HEK293 (cell line): ENCODE results near the gene FHAD1.

ENCODE experiments used
- CTCF ChIA-PET: fragments of 350-600 bp; formaldehyde crosslinking; extraction: SDS; loops from one replicate; lab custom pipeline; 2021; ENCODE audit warnings: antibody characterized with exemption; lab: Yijun Ruan, JAX
- POLR2A ChIA-PET: fragments of 300-600 bp; formaldehyde crosslinking; extraction: SDS; loops from one replicate; lab custom pipeline; 2020; ENCODE audit warnings: antibody characterized with exemption, inconsistent platforms; lab: Yijun Ruan, JAX
- H3K27ac ChIP-seq: fragments of 200-500 bp; sonication (Bioruptor generic); 2 replicates; pipeline ENCODE4 v1.5.1; 2014; ENCODE audit warnings: low read depth, low read length, control low read depth, inconsistent platforms; ENCODE audit errors: extremely low read depth
- H3K36me3 ChIP-seq, 2 experiments: fragments of 200-500 bp in 1 of 2; sonication (Bioruptor generic) in 1 of 2; 1 replicate in 1 of 2; 2 replicates in 1 of 2; pipeline ENCODE4 v1.5.1; 2014 to 2017; ENCODE audit warnings: inconsistent platforms in 2 of 2, low read length in 2 of 2; ENCODE audit not compliant: control insufficient read depth in 2 of 2, insufficient read depth in 1 of 2
- H3K4me1 ChIP-seq: fragments of 200-500 bp; sonication (Bioruptor generic); 2 replicates; pipeline ENCODE4 v1.5.1; 2014; ENCODE audit warnings: mild to moderate bottlenecking, low read length, inconsistent platforms; ENCODE audit not compliant: control insufficient read depth, insufficient read depth
- H3K4me3 ChIP-seq: 2 replicates; pipeline ENCODE4 v1.5.1; 2011; ENCODE audit warnings: low read depth, mild to moderate bottlenecking, control low read depth, low read length, moderate library complexity
- H3K9me3 ChIP-seq: fragments of 200-500 bp; sonication (Bioruptor generic); 2 replicates; pipeline ENCODE4 v1.5.1; 2014; ENCODE audit warnings: low read depth, low read length, inconsistent platforms; ENCODE audit not compliant: control insufficient read depth, insufficient read depth
- FEZF1 ChIP-seq: fragments of 450-650 bp; formaldehyde crosslinking; IDR thresholded peaks from 2 replicates; pipeline ENCODE4 v1.5.1; 2016; ENCODE audit warnings: missing biosample characterization, missing genetic modification characterization
- HIC1 ChIP-seq: fragments of 450-650 bp; formaldehyde crosslinking; IDR thresholded peaks from 2 replicates; pipeline ENCODE4 v1.5.1; 2016; ENCODE audit warnings: missing biosample characterization, missing genetic modification characterization
- KLF9 ChIP-seq: fragments of 450-650 bp; formaldehyde crosslinking; IDR thresholded peaks from 2 replicates; pipeline ENCODE4 v1.5.1; 2016; ENCODE audit warnings: missing biosample characterization, missing genetic modification characterization, low read depth
- MYNN ChIP-seq: fragments of 450-650 bp; formaldehyde crosslinking; IDR thresholded peaks from 2 replicates; pipeline ENCODE4 v1.5.1; 2016; ENCODE audit warnings: missing biosample characterization, missing genetic modification characterization, borderline replicate concordance
- OSR2 ChIP-seq: fragments of 450-650 bp; formaldehyde crosslinking; IDR thresholded peaks from 2 replicates; pipeline ENCODE4 v1.5.1; 2016; ENCODE audit warnings: missing biosample characterization, missing genetic modification characterization
- PRDM10 ChIP-seq: fragments of 450-650 bp; formaldehyde crosslinking; IDR thresholded peaks from 2 replicates; pipeline ENCODE4 v1.5.1; 2016; ENCODE audit warnings: missing biosample characterization, missing genetic modification characterization
- SETDB1 ChIP-seq: IDR thresholded peaks from one replicate; pipeline ENCODE4 v1.6.1; 2017; ENCODE audit warnings: mild to moderate bottlenecking, low read length, moderate library complexity, mixed read lengths; ENCODE audit not compliant: insufficient read length
- TCF7L2 ChIP-seq: IDR thresholded peaks from 2 replicates; pipeline ENCODE4 v1.6.1; 2011; ENCODE audit warnings: low read depth, mild to moderate bottlenecking, inconsistent platforms, low read length, moderate library complexity, borderline replicate concordance
- ZFHX2 ChIP-seq: fragments of 450-650 bp; formaldehyde crosslinking; conservative IDR thresholded peaks from 2 replicates; pipeline ENCODE4 v1.5.1; 2016; ENCODE audit warnings: missing biosample characterization, missing genetic modification characterization
- ZNF10 ChIP-seq: fragments of 450-650 bp; formaldehyde crosslinking; IDR thresholded peaks from 2 replicates; pipeline ENCODE4 v1.5.1; 2017; ENCODE audit warnings: missing biosample characterization, missing genetic modification characterization
- ZNF121 ChIP-seq: fragments of 450-650 bp; formaldehyde crosslinking; IDR thresholded peaks from 2 replicates; pipeline ENCODE4 v1.5.1; 2016; ENCODE audit warnings: missing biosample characterization, missing genetic modification characterization
- ZNF175 ChIP-seq: fragments of 450-650 bp; formaldehyde crosslinking; IDR thresholded peaks from 2 replicates; pipeline ENCODE4 v1.5.1; 2016; ENCODE audit warnings: missing biosample characterization, missing genetic modification characterization
- ZNF18 ChIP-seq: fragments of 450-650 bp; formaldehyde crosslinking; IDR thresholded peaks from 2 replicates; pipeline ENCODE4 v1.5.1; 2016; ENCODE audit warnings: missing biosample characterization, missing genetic modification characterization
- ZNF223 ChIP-seq: fragments of 450-650 bp; formaldehyde crosslinking; IDR thresholded peaks from 2 replicates; pipeline ENCODE4 v1.5.1; 2016; ENCODE audit warnings: missing biosample characterization, missing genetic modification characterization
- ZNF239 ChIP-seq: fragments of 450-650 bp; formaldehyde crosslinking; IDR thresholded peaks from 2 replicates; pipeline ENCODE4 v1.5.1; 2016; ENCODE audit warnings: missing biosample characterization, missing genetic modification characterization
- ZNF292 ChIP-seq: fragments of 450-650 bp; formaldehyde crosslinking; IDR thresholded peaks from 2 replicates; pipeline ENCODE4 v1.5.1; 2016; ENCODE audit warnings: low read depth, missing biosample characterization, missing genetic modification characterization, borderline replicate concordance
- ZNF341 ChIP-seq: fragments of 450-650 bp; formaldehyde crosslinking; IDR thresholded peaks from 2 replicates; pipeline ENCODE4; 2016; ENCODE audit warnings: low read depth, missing biosample characterization, missing genetic modification characterization
- ZNF350 ChIP-seq: fragments of 450-650 bp; formaldehyde crosslinking; IDR thresholded peaks from 2 replicates; pipeline ENCODE4 v1.5.0; 2017; ENCODE audit warnings: missing biosample characterization, mild to moderate bottlenecking, missing genetic modification characterization
- ZNF354C ChIP-seq: fragments of 450-650 bp; formaldehyde crosslinking; IDR thresholded peaks from 2 replicates; pipeline ENCODE4 v1.5.1; 2016; ENCODE audit warnings: missing biosample characterization, missing genetic modification characterization, low read depth, borderline replicate concordance
- ZNF362 ChIP-seq: fragments of 450-650 bp; formaldehyde crosslinking; IDR thresholded peaks from 2 replicates; pipeline ENCODE4 v1.5.1; 2016; ENCODE audit warnings: missing biosample characterization, missing genetic modification characterization
- ZNF394 ChIP-seq: fragments of 450-650 bp; formaldehyde crosslinking; IDR thresholded peaks from 2 replicates; pipeline ENCODE4 v1.5.1; 2016; ENCODE audit warnings: missing biosample characterization, missing genetic modification characterization, mild to moderate bottlenecking, moderate library complexity, borderline replicate concordance
- ZNF513 ChIP-seq: fragments of 450-650 bp; IDR thresholded peaks from 2 replicates; pipeline ENCODE4 v1.5.1; 2018; ENCODE audit warnings: missing biosample characterization, missing genetic modification characterization
- ZNF600 ChIP-seq: fragments of 450-650 bp; formaldehyde crosslinking; IDR thresholded peaks from 2 replicates; pipeline ENCODE4 v1.5.1; 2016; ENCODE audit warnings: missing biosample characterization, missing genetic modification characterization
- ZNF792 ChIP-seq: fragments of 450-650 bp; formaldehyde crosslinking; IDR thresholded peaks from 2 replicates; pipeline ENCODE4 v1.5.1; 2016; ENCODE audit warnings: missing biosample characterization, missing genetic modification characterization
- ZNF837 ChIP-seq: fragments of 450-650 bp; formaldehyde crosslinking; IDR thresholded peaks from 2 replicates; pipeline ENCODE4 v1.5.1; 2016; ENCODE audit warnings: missing biosample characterization, missing genetic modification characterization
- ZSCAN5A ChIP-seq: fragments of 450-650 bp; formaldehyde crosslinking; IDR thresholded peaks from 2 replicates; pipeline ENCODE4 v1.5.1; 2016; ENCODE audit warnings: missing biosample characterization, missing genetic modification characterization

FHAD1 gene

GRCh38 chr1:15337656-15338402, 90.8 kb downstream of the FHAD1 start:
- POLR2A ChIA-PET: interaction anchor here (0.7 kb wide), 1 partner anchor 69 kb away, joined by 3 read pairs; no protein-coding TSS in a partner anchor
- CTCF ChIA-PET: interaction anchor here (0.6 to 3.7 kb wide), 2 partner anchors 14 to 94 kb away, joined by 3 to 9 read pairs; no protein-coding TSS in a partner anchor
- Histone ChIP-seq H3K36me3 (no peaks in the 10 kb centered on the region), H3K4me3 (no peak overlapping the region), H3K27ac (no peak overlapping the region), H3K9me3 (no peaks in the 10 kb centered on the region), H3K4me1 (0 out of 2 replicates have a peak, but pooled peaks cover 1% of the 10 kb centered on the region)
- TF ChIP-seq KLF9 (no peak), ZFHX2 (tag by site-specific recombination) (peak; percentile 66), MYNN (tag by site-specific recombination) (no peak), ZNF513 (tag by site-specific recombination) (no peak), ZNF341 (no peak), ZNF394 (0 out of 2 replicates have a peak, but pooled peaks have one; percentile 17), FEZF1 (peak; percentile 49), ZNF18 (tag by site-specific recombination) (peak; percentile 68; the same call in 1 of the 2 replicates), ZNF10 (no peak), ZNF354C (tag by site-specific recombination) (no peak), ZSCAN5A (no peak), TCF7L2 (no peak), ZNF792 (no peak), ZNF837 (tag by site-specific recombination) (no peak), ZNF292 (no peak), HIC1 (tag by site-specific recombination) (0 out of 2 replicates have a peak, but pooled peaks have one; percentile 49), ZNF175 (tag by site-specific recombination) (no peak), ZNF362 (no peak), ZNF350 (tag by site-specific recombination) (no peak), SETDB1 (peak; percentile 31), ZNF239 (tag by site-specific recombination) (no peak), PRDM10 (peak; percentile 22; the same call in 1 of the 2 replicates), ZNF121 (tag by site-specific recombination) (no peak), OSR2 (tag by site-specific recombination) (no peak), ZNF223 (tag by site-specific recombination) (no peak), ZNF600 (tag by site-specific recombination) (peak; percentile 63)
